Retinal pigment epithelial cell (primary cell): Measurements from ENCODE around the gene ATP5F1C.
"Not testable (repeated sequence)": the region's sequence is repeated elsewhere in the genome, so short reads cannot be mapped to it uniquely, and the experiment has no call there.

Experiments used
- DNase-seq: peaks from one replicate; pipeline ENCODE4 v3.0.0-alpha.2; 2010; ENCODE audit warnings: low read depth
- H3K4me3 ChIP-seq: 2 replicates; pipeline ENCODE4 v1.5.1; 2011; ENCODE audit warnings: mild to moderate bottlenecking, low read length, control low read depth, moderate library complexity
- TF ChIP-seq, protein P1 (sequence below): conservative IDR thresholded peaks from 2 replicates; pipeline ENCODE4 v1.5.1; 2011; ENCODE audit warnings: low read depth, low read length, control low read depth, inconsistent platforms

ATP5F1C gene

DNA sequence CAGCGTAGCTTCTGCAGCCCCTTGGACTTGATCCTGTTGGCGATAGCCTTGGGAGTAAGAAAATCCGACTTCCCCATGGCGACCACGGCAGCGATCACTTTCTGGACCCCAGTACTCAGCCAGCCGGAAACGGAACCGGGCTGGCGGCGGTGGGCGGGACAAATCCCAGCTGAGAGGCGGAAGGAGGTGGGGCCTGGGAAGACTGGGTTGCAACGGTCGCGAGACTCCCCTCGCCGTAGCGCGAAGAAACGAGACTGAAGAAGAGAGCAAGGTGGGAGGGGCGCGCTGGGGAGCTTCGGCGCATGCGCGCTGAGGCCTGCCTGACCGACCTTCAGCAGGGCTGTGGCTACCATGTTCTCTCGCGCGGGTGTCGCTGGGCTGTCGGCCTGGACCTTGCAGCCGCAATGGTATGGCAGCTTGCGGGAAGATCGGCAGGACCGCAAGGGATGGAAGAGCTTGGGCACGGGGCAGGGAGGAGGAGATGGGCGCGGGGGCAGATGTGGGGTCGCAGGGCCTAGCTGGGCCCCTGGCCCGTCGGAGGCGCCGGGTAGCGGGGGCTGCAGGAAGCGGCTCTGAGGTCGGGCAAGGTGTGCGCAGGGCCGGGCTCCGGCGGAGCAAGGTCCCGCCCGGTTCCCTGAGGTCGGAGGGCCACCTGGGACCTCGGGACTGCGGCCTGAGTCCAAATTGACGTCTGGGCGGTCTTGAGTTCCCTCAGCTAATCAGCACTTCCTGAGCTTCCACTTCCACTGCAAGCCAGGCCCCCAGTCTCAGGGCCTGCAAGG is at the start of gene ATP5F1C, which contains the start of gene KIN:
TSS of gene ATP5F1C (plus strand) at position 321 of the 782 bp plus-strand sequence. CDS start at position 352, 31 bp downstream.
TSS of gene KIN (minus strand) at position 137 of the 782 bp plus-strand sequence. CDS start at position 77, 60 bp downstream.
- peak; percentile 83 for DNase-seq
- TF ChIP-seq, protein P1, sequence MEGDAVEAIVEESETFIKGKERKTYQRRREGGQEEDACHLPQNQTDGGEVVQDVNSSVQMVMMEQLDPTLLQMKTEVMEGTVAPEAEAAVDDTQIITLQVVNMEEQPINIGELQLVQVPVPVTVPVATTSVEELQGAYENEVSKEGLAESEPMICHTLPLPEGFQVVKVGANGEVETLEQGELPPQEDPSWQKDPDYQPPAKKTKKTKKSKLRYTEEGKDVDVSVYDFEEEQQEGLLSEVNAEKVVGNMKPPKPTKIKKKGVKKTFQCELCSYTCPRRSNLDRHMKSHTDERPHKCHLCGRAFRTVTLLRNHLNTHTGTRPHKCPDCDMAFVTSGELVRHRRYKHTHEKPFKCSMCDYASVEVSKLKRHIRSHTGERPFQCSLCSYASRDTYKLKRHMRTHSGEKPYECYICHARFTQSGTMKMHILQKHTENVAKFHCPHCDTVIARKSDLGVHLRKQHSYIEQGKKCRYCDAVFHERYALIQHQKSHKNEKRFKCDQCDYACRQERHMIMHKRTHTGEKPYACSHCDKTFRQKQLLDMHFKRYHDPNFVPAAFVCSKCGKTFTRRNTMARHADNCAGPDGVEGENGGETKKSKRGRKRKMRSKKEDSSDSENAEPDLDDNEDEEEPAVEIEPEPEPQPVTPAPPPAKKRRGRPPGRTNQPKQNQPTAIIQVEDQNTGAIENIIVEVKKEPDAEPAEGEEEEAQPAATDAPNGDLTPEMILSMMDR, result no peak
- peak within 1 kb of the TSS; percentile 98 for H3K4me3 ChIP-seq

DNA sequence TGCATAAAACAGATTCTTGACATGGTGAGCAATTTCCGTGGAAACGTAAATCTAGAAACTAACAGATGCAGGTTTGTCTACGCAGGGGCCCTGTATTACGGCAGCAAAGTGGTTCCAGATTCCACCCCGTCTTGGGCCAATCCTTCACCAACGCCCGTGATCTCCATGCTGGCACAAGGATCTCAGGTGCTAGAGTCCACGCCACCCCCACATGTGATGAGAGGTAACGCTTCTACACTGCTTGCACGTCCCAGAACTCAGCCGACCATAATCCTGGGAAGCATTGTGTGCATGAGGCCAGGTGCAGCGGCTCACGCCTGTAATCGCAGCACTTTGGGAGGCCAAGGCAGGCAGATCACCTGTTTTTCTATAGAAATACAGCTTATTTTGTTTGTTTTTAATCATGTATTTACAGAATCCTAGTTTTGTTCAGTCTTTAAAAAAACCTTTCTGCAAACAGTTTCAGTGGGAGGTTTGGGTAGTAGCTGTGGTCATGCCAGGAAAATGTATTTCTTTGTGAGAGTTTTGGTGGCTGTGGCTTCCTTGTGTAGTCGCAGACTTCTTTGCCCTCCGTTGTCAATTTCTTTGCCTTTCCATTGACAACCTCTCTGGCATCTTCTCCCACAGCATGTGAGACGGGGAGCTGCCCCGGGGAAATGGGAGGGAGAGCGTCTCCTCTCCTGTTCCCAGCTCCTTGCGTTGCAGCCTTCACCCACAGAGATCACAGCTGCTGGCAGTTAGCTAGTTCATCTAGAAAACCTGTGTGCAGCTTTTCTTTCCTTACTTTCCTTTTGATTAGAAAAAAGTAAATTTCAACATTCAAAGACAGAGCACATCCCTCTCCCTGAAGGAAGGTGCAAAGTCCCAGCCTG is 49.2 kb upstream of the ATP5F1C start:
- no peak overlapping the region for H3K4me3 ChIP-seq
- DNase-seq, result no peak
- TF ChIP-seq, protein P1, result no peak

DNA sequence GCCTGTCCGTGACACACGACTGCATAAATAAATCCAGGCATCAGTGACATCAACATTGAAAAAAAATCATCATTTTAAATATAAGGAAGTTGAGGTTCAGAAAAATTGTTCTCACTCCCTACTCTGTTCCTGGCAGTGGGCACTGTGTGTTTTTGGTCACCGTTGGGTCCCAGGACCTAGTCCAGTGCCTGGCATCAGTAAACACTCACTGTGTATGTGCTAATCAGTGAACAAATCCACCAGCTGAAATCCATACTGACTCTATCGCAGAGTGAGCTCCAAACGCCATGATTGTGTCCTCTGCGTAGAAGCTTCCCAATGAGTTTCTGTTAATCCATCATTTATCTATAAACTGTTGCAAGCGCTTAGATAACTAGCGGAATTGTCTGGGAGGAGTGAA is 43.7 kb upstream of the ATP5F1C start:
- TF ChIP-seq, protein P1, result no peak
- DNase-seq, result no peak
- H3K4me3 ChIP-seq, result no peak overlapping the region

DNA sequence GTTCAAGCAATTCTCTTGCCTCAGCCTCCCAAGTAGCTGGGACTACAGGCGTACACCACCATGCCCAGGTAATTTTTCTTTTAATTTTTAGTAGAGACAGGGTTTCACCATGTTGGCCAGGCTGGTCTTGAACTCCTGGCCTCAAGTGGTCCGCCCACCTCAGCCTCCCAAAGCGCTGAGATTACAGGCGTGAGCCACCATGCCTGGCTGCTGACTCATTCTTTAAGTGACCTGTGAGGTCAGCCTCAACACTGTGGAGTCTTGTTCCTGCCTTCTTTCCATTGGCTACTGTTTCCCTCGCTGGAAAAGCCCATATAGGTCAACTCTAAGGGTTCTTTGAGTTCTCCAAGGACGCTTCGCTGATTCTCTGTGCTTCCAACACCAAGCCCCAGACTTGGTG is 39.3 kb upstream of the ATP5F1C start:
- not testable (repeated sequence) for H3K4me3 ChIP-seq, DNase-seq

DNA sequence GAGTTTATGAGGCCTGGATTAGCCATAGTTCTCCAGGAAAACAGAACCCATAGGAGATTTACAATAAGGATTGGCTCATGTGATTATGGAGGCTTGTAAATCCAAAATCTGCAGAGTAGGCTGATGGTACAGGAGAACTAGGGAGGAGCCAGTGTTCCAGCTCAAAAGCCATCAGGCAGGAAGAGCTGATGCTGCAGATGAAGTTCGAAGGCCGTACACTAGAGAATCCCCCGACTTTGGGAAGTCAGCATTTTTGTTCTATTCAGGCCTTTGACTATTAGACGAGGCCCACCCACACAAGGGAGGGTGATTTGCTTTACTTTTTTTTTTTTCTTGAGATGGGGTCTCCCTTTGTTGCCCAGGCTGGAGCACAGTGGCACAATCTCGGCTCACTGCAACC is 37.8 kb upstream of the ATP5F1C start:
- no peak for DNase-seq
- TF ChIP-seq, protein P1, result no peak
- H3K4me3 ChIP-seq, result no peak overlapping the region

DNA sequence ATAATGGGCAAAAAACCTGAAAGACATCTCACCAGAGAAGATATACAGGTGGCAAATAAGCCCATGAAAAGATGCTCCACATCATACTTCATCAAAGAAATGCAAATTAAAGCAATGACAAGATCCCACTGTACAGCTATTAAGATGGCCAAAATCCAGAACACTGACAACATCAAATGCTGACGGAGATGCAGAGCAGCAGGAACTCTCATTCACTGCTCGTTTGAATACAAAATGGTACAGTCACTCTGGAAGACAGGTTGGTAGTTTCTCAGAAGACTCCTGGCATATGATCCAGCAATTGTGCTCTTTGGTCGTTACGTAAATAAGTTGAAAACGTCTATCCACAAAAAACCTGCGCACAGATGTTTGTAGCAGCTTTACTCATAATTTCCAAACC is 35.7 kb upstream of the ATP5F1C start:
- TF ChIP-seq, protein P1, result no peak
- DNase-seq, result no peak
- no peak overlapping the region for H3K4me3 ChIP-seq

DNA sequence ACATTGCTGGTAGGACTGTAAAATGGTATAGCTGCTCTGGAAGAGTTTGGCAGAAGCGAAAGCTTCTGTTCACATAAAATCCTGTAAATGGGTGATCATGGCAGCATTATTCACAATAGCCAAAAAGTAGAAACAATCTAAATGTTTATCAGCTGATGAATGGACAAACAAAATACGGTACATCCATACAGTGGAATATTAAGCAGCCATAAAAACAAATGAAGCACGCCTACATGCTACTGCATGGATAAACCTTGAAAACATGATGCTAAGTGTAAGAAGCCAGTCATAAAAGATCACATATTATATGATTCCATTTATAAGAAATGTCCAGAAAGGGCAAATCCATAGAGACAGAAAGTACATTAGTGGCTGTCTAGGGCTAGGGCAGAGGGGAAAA is 32.9 kb upstream of the ATP5F1C start:
- no peak for DNase-seq
- H3K4me3 ChIP-seq, result no peak overlapping the region
- TF ChIP-seq, protein P1, result no peak
